Fibroblast of lung (primary cell): ENCODE data around the gene PFKFB3. TPM values are rescaled to one million over a fixed set of nuclear protein-coding genes. Genes with fewer than 3 reads are reported as not detected.

Experiments used
- DNase-seq, 2 donors: peaks; one replicate each; pipeline versions ENCODE4 v3.0.0 to v3.0.0-alpha.2; 2010; ENCODE audit warnings: low read depth in 2 of 2
- H2AFZ ChIP-seq: 2 replicates; pipeline ENCODE4 v1.5.1; 2012; ENCODE audit warnings: low read length, control low read depth, inconsistent platforms
- H3K27ac ChIP-seq: 2 replicates; pipeline ENCODE4 v1.5.1; 2011; ENCODE audit warnings: low read length, control low read depth; ENCODE audit not compliant: insufficient read depth
- H3K27me3 ChIP-seq: 2 replicates; pipeline ENCODE4 v1.5.1; 2011; ENCODE audit warnings: mild to moderate bottlenecking, low read length; ENCODE audit not compliant: control insufficient read depth, insufficient read depth
- H3K36me3 ChIP-seq: 2 replicates; pipeline ENCODE4 v1.5.1; 2011; ENCODE audit warnings: low read length; ENCODE audit not compliant: control insufficient read depth, insufficient read depth
- H3K4me1 ChIP-seq: 2 replicates; pipeline ENCODE4 v1.5.1; 2011; ENCODE audit warnings: low read length; ENCODE audit not compliant: control insufficient read depth, insufficient read depth; ENCODE audit errors: extremely low read depth
- H3K4me2 ChIP-seq: 2 replicates; pipeline ENCODE4 v1.5.1; 2011; ENCODE audit warnings: low read length, control low read depth; ENCODE audit not compliant: insufficient read depth; ENCODE audit errors: extremely low read depth
- H3K4me3 ChIP-seq, 4 experiments: fragments of 200-600 bp in 1 of 4; sonication (generic) in 1 of 4; replicated peaks in 1 of 4; 2 replicates each; pipeline ENCODE4 v1.5.1; 2011 to 2016; ENCODE audit warnings: low read length in 4 of 4, low read depth in 3 of 4, mild to moderate bottlenecking in 3 of 4, control low read depth in 2 of 4, inconsistent platforms in 1 of 4, mixed read lengths in 1 of 4; ENCODE audit not compliant: insufficient read depth in 1 of 4; ENCODE audit errors: control extremely low read depth in 1 of 4
- H3K79me2 ChIP-seq: 2 replicates; pipeline ENCODE4 v1.5.1; 2012; ENCODE audit warnings: mild to moderate bottlenecking, low read length, inconsistent platforms; ENCODE audit not compliant: control insufficient read depth, insufficient read depth
- H3K9ac ChIP-seq: 2 replicates; pipeline ENCODE4 v1.5.1; 2011; ENCODE audit warnings: mild to moderate bottlenecking, low read length, control low read depth; ENCODE audit not compliant: insufficient read depth
- H3K9me3 ChIP-seq: 2 replicates; pipeline ENCODE4 v1.5.1; 2012; ENCODE audit warnings: low read depth, low read length; ENCODE audit not compliant: control insufficient read depth, insufficient read depth
- H4K20me1 ChIP-seq: 2 replicates; pipeline ENCODE4 v1.5.1; 2011; ENCODE audit warnings: low read length; ENCODE audit not compliant: control insufficient read depth, insufficient read depth; ENCODE audit errors: extremely low read depth
- CTCF ChIP-seq, 2 donors: IDR thresholded peaks in 1 of 2; conservative IDR thresholded peaks in 1 of 2; 1 replicate in 1 of 2; 2 replicates in 1 of 2; pipeline ENCODE4 v1.5.1; 2011 to 2012; ENCODE audit warnings: low read length in 2 of 2, control low read depth in 1 of 2, inconsistent platforms in 1 of 2, low read depth in 1 of 2, mild to moderate bottlenecking in 1 of 2
- EZH2 ChIP-seq: IDR thresholded peaks from 2 replicates; pipeline ENCODE4 v1.5.1; 2012; ENCODE audit warnings: low read length, control low read depth, mild to moderate bottlenecking; ENCODE audit errors: missing control alignments
- polyA plus RNA-seq, 2 donors: library from polyadenylated mRNA; depleted of rRNA in 1 of 2; stranded (reverse) in 1 of 2; unstranded in 1 of 2; fragments of >200 nt; gene quantifications; 2 replicates each; pipeline ENCODE4 v1.2.1, GENCODE V29; 2011 to 2012; ENCODE audit warnings: missing spikeins in 1 of 2
- total RNA-seq: library from RNA; depleted of rRNA; stranded (reverse); fragments of >200 nt; gene quantifications from 2 replicates; pipeline ENCODE4 v1.2.1, GENCODE V29; 2014

Gene PFKFB3
- total and polyA plus RNA-seq, 2 donors (not counting 1 experiment from before 2014, with no cell fraction given): 14.2 to 25.8 TPM

- Histone ChIP-seq H3K79me2 (no peaks in the 10 kb centered on the region), H3K9me3 (no peaks in the 10 kb centered on the region), H3K27me3 (no peaks in the 10 kb centered on the region), H3K4me2 (no peak overlapping the region), H3K36me3 (peaks cover 27% of the 10 kb centered on the region), H3K27ac (no peak overlapping the region), H3K4me3 (no peak overlapping the region), H3K4me1 (no peaks in the 10 kb centered on the region), H3K9ac (no peak overlapping the region), H2AFZ (no peak overlapping the region), H4K20me1 (no peaks in the 10 kb centered on the region)
- no peak for DNase-seq
- TF ChIP-seq CTCF (conservative IDR thresholded peaks at IDR 0.05 in 1 of 2, IDR thresholded peaks at IDR 0.05 in 1 of 2; ENCODE audit: low read depth in 1 of 2, low read length in 2 of 2): no peak
- no peak for TF ChIP-seq EZH2
These were observed 24.6 kb downstream of the PFKFB3 start for GRCh38 chr10:6227346-6227745.

- H3K27ac ChIP-seq: no peak overlapping the region
- H2AFZ ChIP-seq: no peak overlapping the region
- H3K27me3 ChIP-seq: no peaks in the 10 kb centered on the region
- no peaks in the 10 kb centered on the region for H3K79me2 ChIP-seq
- peaks cover 28% of the 10 kb centered on the region for H3K36me3 ChIP-seq
- H4K20me1 ChIP-seq: no peaks in the 10 kb centered on the region
- no peak overlapping the region for H3K4me3 ChIP-seq
- H3K4me2 ChIP-seq: no peak overlapping the region
- H3K4me1 ChIP-seq: no peaks in the 10 kb centered on the region
- no peaks in the 10 kb centered on the region for H3K9me3 ChIP-seq
- TF ChIP-seq EZH2 (no peak), CTCF (conservative IDR thresholded peaks at IDR 0.05 in 1 of 2, IDR thresholded peaks at IDR 0.05 in 1 of 2; ENCODE audit: low read depth in 1 of 2, low read length in 2 of 2) (no peak)
- DNase-seq: peak; percentile 35 to 92
- no peak overlapping the region for H3K9ac ChIP-seq
These were observed 25.3 kb downstream of the PFKFB3 start for GRCh38 chr10:6228010-6228511.

GRCh38 chr10:6228647-6229046 is 25.9 kb downstream of the PFKFB3 start:
- Histone ChIP-seq H3K4me2 (no peak overlapping the region), H4K20me1 (no peaks in the 10 kb centered on the region), H3K4me1 (no peaks in the 10 kb centered on the region), H3K27me3 (no peaks in the 10 kb centered on the region), H3K9ac (no peak overlapping the region), H3K9me3 (no peaks in the 10 kb centered on the region), H3K4me3 (no peak overlapping the region), H2AFZ (no peak overlapping the region), H3K27ac (no peak overlapping the region), H3K79me2 (no peaks in the 10 kb centered on the region), H3K36me3 (peaks cover 33% of the 10 kb centered on the region)
- TF ChIP-seq EZH2 (no peak), CTCF (conservative IDR thresholded peaks at IDR 0.05 in 1 of 2, IDR thresholded peaks at IDR 0.05 in 1 of 2; ENCODE audit: low read depth in 1 of 2, low read length in 2 of 2) (no peak)
- peak in 1 of 2 donors; percentile 42 for DNase-seq
